ENCODE results near the gene P3H2.
"Not testable (repeated sequence)": the region's sequence is repeated elsewhere in the genome, so short reads cannot be mapped to it uniquely, and the experiment has no call there.

P3H2 gene

GRCh38 chr3:190073264-190074008, 47.3 kb downstream of the P3H2 start:
- no peaks in the 10 kb centered on the region for H3K36me3 ChIP-seq (ENCODE audit: control insufficient read depth, insufficient read depth, low read length)
- peaks cover 29% of the 10 kb centered on the region for H3K4me1 ChIP-seq (ENCODE audit: control insufficient read depth, insufficient read depth, low read length, poor library complexity, severe bottlenecking)
- no peaks in the 10 kb centered on the region for H3K9me3 ChIP-seq (ENCODE audit: control insufficient read depth, low read length)
- 58 to 79% methylated on average over 4 of the region's 6 CpGs for WGBS, 2 experiments (ENCODE audit: insufficient coverage in 2 of 2)
- H3K27ac ChIP-seq (ENCODE audit: low read depth, low read length, severe bottlenecking), result peak overlapping the region; percentile 79
- H3K4me3 ChIP-seq (ENCODE audit: extremely low read depth, insufficient read depth, low read length, poor library complexity, severe bottlenecking), result no peak overlapping the region

- H3K9me3 ChIP-seq (ENCODE audit: control insufficient read depth, low read length), result no peaks in the 10 kb centered on the region
- H3K4me1 ChIP-seq (ENCODE audit: control insufficient read depth, insufficient read depth, low read length, poor library complexity, severe bottlenecking), result peaks cover 25% of the 10 kb centered on the region
- no peaks in the 10 kb centered on the region for H3K36me3 ChIP-seq (ENCODE audit: control insufficient read depth, insufficient read depth, low read length)
- WGBS, 2 experiments (ENCODE audit: insufficient coverage in 2 of 2), result no CpG with 5 or more reads among the region's 1 CpG
- no peak overlapping the region for H3K4me3 ChIP-seq (ENCODE audit: extremely low read depth, insufficient read depth, low read length, poor library complexity, severe bottlenecking)
- peak overlapping the region; percentile 79 for H3K27ac ChIP-seq (ENCODE audit: low read depth, low read length, severe bottlenecking)
These were observed 47.8 kb downstream of the P3H2 start for GRCh38 chr3:190072856-190073255.

GRCh38 chr3:190071921-190072320, 48.8 kb downstream of the P3H2 start:
- H3K4me3 ChIP-seq (ENCODE audit: extremely low read depth, insufficient read depth, low read length, poor library complexity, severe bottlenecking); H3K9me3 ChIP-seq (ENCODE audit: control insufficient read depth, low read length); H3K36me3 ChIP-seq (ENCODE audit: control insufficient read depth, insufficient read depth, low read length); H3K27ac ChIP-seq (ENCODE audit: low read depth, low read length, severe bottlenecking): not testable (repeated sequence)
- H3K4me1 ChIP-seq (ENCODE audit: control insufficient read depth, insufficient read depth, low read length, poor library complexity, severe bottlenecking), result peaks cover 17% of the 10 kb centered on the region
- WGBS, 2 experiments (ENCODE audit: insufficient coverage in 2 of 2), result 80 to 94% methylated on average over 6 to 8 of the region's 9 CpGs

GRCh38 chr3:190070622-190071347, 49.9 kb downstream of the P3H2 start:
- 83 to 95% methylated on average over 2 of the region's 5 CpGs for WGBS, 2 experiments (ENCODE audit: insufficient coverage in 2 of 2)
- H3K27ac ChIP-seq (ENCODE audit: low read depth, low read length, severe bottlenecking), result no peak overlapping the region
- H3K4me1 ChIP-seq (ENCODE audit: control insufficient read depth, insufficient read depth, low read length, poor library complexity, severe bottlenecking), result peaks cover 6% of the 10 kb centered on the region
- H3K9me3 ChIP-seq (ENCODE audit: control insufficient read depth, low read length), result no peaks in the 10 kb centered on the region
- no peak overlapping the region for H3K4me3 ChIP-seq (ENCODE audit: extremely low read depth, insufficient read depth, low read length, poor library complexity, severe bottlenecking)
- no peaks in the 10 kb centered on the region for H3K36me3 ChIP-seq (ENCODE audit: control insufficient read depth, insufficient read depth, low read length)

- no peaks in the 10 kb centered on the region for H3K9me3 ChIP-seq (ENCODE audit: control insufficient read depth, low read length)
- H3K36me3 ChIP-seq (ENCODE audit: control insufficient read depth, insufficient read depth, low read length), result no peaks in the 10 kb centered on the region
- WGBS, 2 experiments (ENCODE audit: insufficient coverage in 2 of 2), result no CpG with 5 or more reads among the region's 2 CpGs
- H3K4me3 ChIP-seq (ENCODE audit: extremely low read depth, insufficient read depth, low read length, poor library complexity, severe bottlenecking), result no peak overlapping the region
- no peak overlapping the region for H3K27ac ChIP-seq (ENCODE audit: low read depth, low read length, severe bottlenecking)
- H3K4me1 ChIP-seq (ENCODE audit: control insufficient read depth, insufficient read depth, low read length, poor library complexity, severe bottlenecking), result peaks cover 12% of the 10 kb centered on the region
These were observed 55.5 kb downstream of the P3H2 start for GRCh38 chr3:190065204-190065603.

GRCh38 chr3:190064659-190065058, 56.0 kb downstream of the P3H2 start:
- no peak overlapping the region for H3K4me3 ChIP-seq (ENCODE audit: extremely low read depth, insufficient read depth, low read length, poor library complexity, severe bottlenecking)
- H3K4me1 ChIP-seq (ENCODE audit: control insufficient read depth, insufficient read depth, low read length, poor library complexity, severe bottlenecking), result peaks cover 14% of the 10 kb centered on the region
- no peaks in the 10 kb centered on the region for H3K36me3 ChIP-seq (ENCODE audit: control insufficient read depth, insufficient read depth, low read length)
- no peak overlapping the region for H3K27ac ChIP-seq (ENCODE audit: low read depth, low read length, severe bottlenecking)
- no peaks in the 10 kb centered on the region for H3K9me3 ChIP-seq (ENCODE audit: control insufficient read depth, low read length)
- 80% methylated on average over 1 of the region's 2 CpGs; no CpG with 5 or more reads in 1 of the 2 experiments for WGBS, 2 experiments (ENCODE audit: insufficient coverage in 2 of 2)

GRCh38 chr3:190064112-190064511, 56.6 kb downstream of the P3H2 start:
- no peaks in the 10 kb centered on the region for H3K36me3 ChIP-seq (ENCODE audit: control insufficient read depth, insufficient read depth, low read length)
- WGBS, 2 experiments (ENCODE audit: insufficient coverage in 2 of 2), result 100% methylated on average over 1 of the region's 3 CpGs; no CpG with 5 or more reads in 1 of the 2 experiments
- no peak overlapping the region for H3K4me3 ChIP-seq (ENCODE audit: extremely low read depth, insufficient read depth, low read length, poor library complexity, severe bottlenecking)
- no peaks in the 10 kb centered on the region for H3K9me3 ChIP-seq (ENCODE audit: control insufficient read depth, low read length)
- peaks cover 19% of the 10 kb centered on the region for H3K4me1 ChIP-seq (ENCODE audit: control insufficient read depth, insufficient read depth, low read length, poor library complexity, severe bottlenecking)
- no peak overlapping the region for H3K27ac ChIP-seq (ENCODE audit: low read depth, low read length, severe bottlenecking)

- no peak overlapping the region for H3K4me3 ChIP-seq (ENCODE audit: extremely low read depth, insufficient read depth, low read length, poor library complexity, severe bottlenecking)
- no peaks in the 10 kb centered on the region for H3K36me3 ChIP-seq (ENCODE audit: control insufficient read depth, insufficient read depth, low read length)
- peaks cover 25% of the 10 kb centered on the region for H3K4me1 ChIP-seq (ENCODE audit: control insufficient read depth, insufficient read depth, low read length, poor library complexity, severe bottlenecking)
- peak overlapping the region; percentile 23 for H3K27ac ChIP-seq (ENCODE audit: low read depth, low read length, severe bottlenecking)
- no peaks in the 10 kb centered on the region for H3K9me3 ChIP-seq (ENCODE audit: control insufficient read depth, low read length)
- WGBS, 2 experiments (ENCODE audit: insufficient coverage in 2 of 2), result 50 to 67% methylated on average over 1 of the region's 3 CpGs
These were observed 57.2 kb downstream of the P3H2 start for GRCh38 chr3:190063490-190063889.

- H3K27ac ChIP-seq (ENCODE audit: low read depth, low read length, severe bottlenecking), result no peak overlapping the region
- no peaks in the 10 kb centered on the region for H3K36me3 ChIP-seq (ENCODE audit: control insufficient read depth, insufficient read depth, low read length)
- no peaks in the 10 kb centered on the region for H3K9me3 ChIP-seq (ENCODE audit: control insufficient read depth, low read length)
- H3K4me3 ChIP-seq (ENCODE audit: extremely low read depth, insufficient read depth, low read length, poor library complexity, severe bottlenecking), result no peak overlapping the region
- H3K4me1 ChIP-seq (ENCODE audit: control insufficient read depth, insufficient read depth, low read length, poor library complexity, severe bottlenecking), result peaks cover 30% of the 10 kb centered on the region
- 93% methylated on average over 2 of the region's 4 CpGs; no CpG with 5 or more reads in 1 of the 2 experiments for WGBS, 2 experiments (ENCODE audit: insufficient coverage in 2 of 2)
These were observed 60.4 kb downstream of the P3H2 start for GRCh38 chr3:190060192-190060775.

- WGBS, 2 experiments (ENCODE audit: insufficient coverage in 2 of 2), result 83 to 100% methylated on average over 1 of the region's 1 CpG
- peaks cover 34% of the 10 kb centered on the region for H3K4me1 ChIP-seq (ENCODE audit: control insufficient read depth, insufficient read depth, low read length, poor library complexity, severe bottlenecking)
- no peak overlapping the region for H3K4me3 ChIP-seq (ENCODE audit: extremely low read depth, insufficient read depth, low read length, poor library complexity, severe bottlenecking)
- H3K9me3 ChIP-seq (ENCODE audit: control insufficient read depth, low read length), result no peaks in the 10 kb centered on the region
- peak overlapping the region; percentile 91 for H3K27ac ChIP-seq (ENCODE audit: low read depth, low read length, severe bottlenecking)
- no peaks in the 10 kb centered on the region for H3K36me3 ChIP-seq (ENCODE audit: control insufficient read depth, insufficient read depth, low read length)
These were observed 61.5 kb downstream of the P3H2 start for GRCh38 chr3:190059242-190059590.

All from mesodermal cell (in vitro differentiated cells).